Astrocyte of the cerebellum (primary cell): ENCODE results near the gene PSMC6.

Experiments
- DNase-seq: peaks from one replicate; pipeline ENCODE4 v3.0.0-alpha.2; 2011; ENCODE audit warnings: low read depth
- H3K4me3 ChIP-seq: 2 replicates; pipeline ENCODE4 v1.5.1; 2011; ENCODE audit warnings: mild to moderate bottlenecking, low read depth, low read length, moderate library complexity
- in situ Hi-C: cut with HindIII; loops from 2 replicates; pipeline ENCODE4 v1.10.0; 2017; ENCODE audit warnings: low sequenced_read_pairs
- TF ChIP-seq, protein P1 (sequence below): IDR thresholded peaks from 2 replicates; pipeline ENCODE4 v1.5.1; 2012; ENCODE audit warnings: low read length, low read depth, moderate library complexity, mild to moderate bottlenecking; ENCODE audit errors: missing control alignments

PSMC6 gene

DNA sequence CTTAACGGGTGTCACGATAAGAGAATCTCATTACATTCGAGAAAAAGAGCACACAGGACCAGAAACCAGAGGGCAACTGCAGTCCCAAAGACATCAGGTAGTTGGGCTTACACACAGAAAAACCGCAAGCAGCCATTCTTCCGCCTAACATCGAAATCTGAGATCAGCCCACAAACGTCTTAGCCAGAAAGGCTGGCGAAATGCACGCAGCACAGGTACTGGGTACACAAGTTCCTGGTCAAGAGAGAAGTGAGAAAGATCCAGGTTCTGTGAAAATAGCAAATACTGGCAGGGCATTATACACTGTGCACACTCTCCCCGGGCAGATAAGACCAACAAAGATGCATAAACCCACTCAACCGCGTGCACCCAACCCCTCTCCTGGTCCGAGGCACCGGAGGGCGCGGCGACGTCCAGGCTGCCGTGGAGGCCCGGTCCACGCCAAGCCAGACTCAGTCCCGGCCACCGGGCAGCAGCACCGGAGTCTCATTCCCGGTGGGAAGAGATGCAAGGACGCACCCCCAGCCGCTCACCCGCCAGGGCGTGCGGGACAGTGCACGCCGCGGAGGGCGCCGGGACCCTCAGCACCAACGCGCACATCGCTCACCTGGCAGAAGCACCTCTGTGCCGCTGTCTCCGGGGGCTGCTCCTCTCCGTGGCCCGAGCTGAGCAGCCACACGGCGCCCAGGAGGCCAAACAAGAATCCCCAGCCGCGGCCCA lies 12.1 kb upstream of the PSMC6 start:
- in situ Hi-C loops: no loop called here
- DNase-seq: no peak
- H3K4me3 ChIP-seq: peak overlapping the region; percentile 86
- TF ChIP-seq, protein P1, sequence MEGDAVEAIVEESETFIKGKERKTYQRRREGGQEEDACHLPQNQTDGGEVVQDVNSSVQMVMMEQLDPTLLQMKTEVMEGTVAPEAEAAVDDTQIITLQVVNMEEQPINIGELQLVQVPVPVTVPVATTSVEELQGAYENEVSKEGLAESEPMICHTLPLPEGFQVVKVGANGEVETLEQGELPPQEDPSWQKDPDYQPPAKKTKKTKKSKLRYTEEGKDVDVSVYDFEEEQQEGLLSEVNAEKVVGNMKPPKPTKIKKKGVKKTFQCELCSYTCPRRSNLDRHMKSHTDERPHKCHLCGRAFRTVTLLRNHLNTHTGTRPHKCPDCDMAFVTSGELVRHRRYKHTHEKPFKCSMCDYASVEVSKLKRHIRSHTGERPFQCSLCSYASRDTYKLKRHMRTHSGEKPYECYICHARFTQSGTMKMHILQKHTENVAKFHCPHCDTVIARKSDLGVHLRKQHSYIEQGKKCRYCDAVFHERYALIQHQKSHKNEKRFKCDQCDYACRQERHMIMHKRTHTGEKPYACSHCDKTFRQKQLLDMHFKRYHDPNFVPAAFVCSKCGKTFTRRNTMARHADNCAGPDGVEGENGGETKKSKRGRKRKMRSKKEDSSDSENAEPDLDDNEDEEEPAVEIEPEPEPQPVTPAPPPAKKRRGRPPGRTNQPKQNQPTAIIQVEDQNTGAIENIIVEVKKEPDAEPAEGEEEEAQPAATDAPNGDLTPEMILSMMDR: no peak

DNA sequence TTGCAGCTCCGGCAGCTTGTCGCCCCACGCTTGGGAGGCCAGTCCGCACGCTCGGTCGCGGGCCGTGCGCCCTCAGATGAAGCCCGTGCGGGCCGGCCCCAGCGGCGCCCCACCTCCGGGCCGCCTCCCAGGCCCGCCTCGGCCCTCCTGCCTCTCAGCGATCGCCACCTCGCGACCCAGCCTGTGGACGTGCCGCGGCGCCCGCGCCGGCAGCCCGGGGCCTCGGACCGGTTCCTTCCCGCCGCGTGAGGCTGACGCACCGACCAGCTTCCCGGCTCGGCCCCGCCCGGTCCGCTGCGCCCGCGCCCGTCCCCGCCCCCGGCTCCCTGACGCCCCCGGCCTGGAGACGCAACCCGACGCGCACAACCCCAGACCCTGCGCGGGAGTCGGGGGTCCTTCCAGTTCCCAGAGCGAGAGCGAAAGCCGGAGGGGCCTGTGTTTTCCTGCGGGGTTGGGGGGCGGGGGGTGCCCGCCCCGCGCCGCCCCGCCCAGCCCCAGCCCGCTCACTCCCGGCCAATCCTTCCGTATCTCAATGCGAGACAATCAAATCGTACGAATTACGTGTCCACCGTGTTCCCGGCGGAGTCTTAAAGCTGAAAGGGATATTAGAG lies 11.4 kb upstream of the PSMC6 start, which contains the start of gene ERO1A:
TSS of gene ERO1A (minus strand) at position 78 of the 611 bp plus-strand sequence. CDS start at position 1, 77 bp downstream.
- TF ChIP-seq, protein P1: no peak
- peak within 1 kb of the TSS; percentile 86 for H3K4me3 ChIP-seq
- in situ Hi-C loops: no loop called here
- peak; percentile 35 for DNase-seq

DNA sequence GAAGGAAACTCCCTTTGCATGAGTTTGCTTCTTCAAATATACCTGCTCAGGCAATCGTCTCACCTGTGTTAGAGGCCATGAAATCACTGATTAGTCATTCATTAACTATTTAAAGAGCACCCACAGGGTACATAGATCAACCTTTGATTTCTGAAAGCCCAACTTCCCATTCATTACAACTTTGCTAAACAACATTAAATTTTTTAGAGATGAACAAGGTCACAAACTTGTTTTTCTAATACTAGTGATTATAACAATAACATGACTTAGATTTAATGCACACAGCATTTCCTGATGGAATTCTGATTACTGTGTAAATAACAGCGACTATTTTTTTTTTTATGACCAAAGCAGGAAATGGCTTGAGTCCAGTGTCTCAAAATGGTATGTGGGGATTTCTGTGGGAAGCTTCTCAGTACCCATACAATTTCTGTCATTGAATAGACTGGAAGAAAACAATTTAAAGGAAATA lies 6.3 kb upstream of the PSMC6 start:
- in situ Hi-C loops: no loop called here
- H3K4me3 ChIP-seq: no peak overlapping the region
- TF ChIP-seq, protein P1: no peak
- no peak for DNase-seq

DNA sequence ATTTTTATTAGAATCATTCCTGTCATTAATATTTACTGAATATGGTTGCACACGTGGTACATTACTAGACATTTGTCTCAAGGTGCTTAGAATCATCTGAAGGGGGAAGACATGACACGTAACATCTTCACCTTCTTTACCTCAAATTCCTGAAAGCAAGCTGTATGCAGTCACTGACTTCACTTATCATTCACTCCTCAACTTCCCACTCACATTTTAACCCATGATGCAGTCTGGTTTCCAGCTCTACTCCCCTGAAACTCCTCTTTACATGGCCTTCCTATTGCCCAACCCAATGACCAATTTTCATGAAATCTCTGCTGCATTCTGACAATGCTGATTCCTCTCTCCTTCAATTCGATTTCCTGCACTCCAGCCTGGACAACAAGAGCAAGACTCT lies 5.8 kb upstream of the PSMC6 start:
- TF ChIP-seq, protein P1: no peak
- H3K4me3 ChIP-seq: no peak overlapping the region
- DNase-seq: no peak
- in situ Hi-C loops: no loop called here

DNA sequence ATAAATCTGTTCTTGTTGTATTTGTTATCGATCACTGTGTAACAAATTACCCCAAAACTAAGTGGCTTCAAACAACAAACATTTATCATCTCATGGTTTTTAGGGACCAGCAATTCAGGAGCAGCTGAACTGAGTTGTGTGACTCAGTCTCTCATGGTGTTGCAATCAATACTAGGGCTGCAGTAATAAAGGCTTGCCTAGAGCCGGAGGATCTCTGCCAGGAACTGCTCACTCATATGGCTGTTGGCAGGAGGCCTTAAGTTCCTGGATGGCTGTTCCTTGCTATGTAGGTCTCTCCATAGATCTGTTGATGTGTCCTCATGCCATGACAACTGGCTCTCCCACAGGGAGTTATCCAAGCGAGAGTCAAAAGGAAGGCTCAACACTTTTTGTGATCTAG lies 3.8 kb upstream of the PSMC6 start:
- H3K4me3 ChIP-seq: no peak overlapping the region
- DNase-seq: peak; percentile 87
- TF ChIP-seq, protein P1: no peak
- in situ Hi-C loops: no loop called here

DNA sequence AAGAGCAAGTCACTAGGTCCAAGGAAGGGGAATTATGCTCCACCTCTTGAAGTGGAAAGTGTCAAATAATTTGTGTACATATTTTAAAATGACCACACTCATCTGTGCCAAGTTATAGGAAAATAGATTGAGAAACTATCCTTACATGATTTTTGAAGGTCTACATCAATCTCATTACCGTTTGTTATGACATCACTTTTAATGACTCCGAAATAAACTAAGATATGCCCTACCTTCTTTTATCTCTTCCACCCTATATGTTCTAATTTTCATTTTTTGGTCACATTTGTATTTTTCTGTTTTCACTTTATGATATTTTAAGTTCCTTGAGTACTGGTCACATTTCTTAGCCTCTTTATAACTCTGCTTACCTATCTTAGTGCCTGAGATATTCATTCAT lies 3.3 kb upstream of the PSMC6 start:
- DNase-seq: no peak
- in situ Hi-C loops: no loop called here
- H3K4me3 ChIP-seq: no peak overlapping the region
- TF ChIP-seq, protein P1: no peak
